Activated CD4-positive, CD25-positive, alpha-beta regulatory T cell (primary cell): ENCODE results near the gene FBXL15.
A peak's percentile ranks its signal among the peaks of the same experiment; 100 is the strongest.
"Not testable (repeated sequence)": the region's sequence is repeated elsewhere in the genome, so short reads cannot be mapped to it uniquely, and the experiment has no call there.

ENCODE experiments used
- DNase-seq, 4 experiments: peaks; one replicate each; lab custom pipeline; 2025; lab: John Stamatoyannopoulos, UW

The FBXL15 gene

DNA sequence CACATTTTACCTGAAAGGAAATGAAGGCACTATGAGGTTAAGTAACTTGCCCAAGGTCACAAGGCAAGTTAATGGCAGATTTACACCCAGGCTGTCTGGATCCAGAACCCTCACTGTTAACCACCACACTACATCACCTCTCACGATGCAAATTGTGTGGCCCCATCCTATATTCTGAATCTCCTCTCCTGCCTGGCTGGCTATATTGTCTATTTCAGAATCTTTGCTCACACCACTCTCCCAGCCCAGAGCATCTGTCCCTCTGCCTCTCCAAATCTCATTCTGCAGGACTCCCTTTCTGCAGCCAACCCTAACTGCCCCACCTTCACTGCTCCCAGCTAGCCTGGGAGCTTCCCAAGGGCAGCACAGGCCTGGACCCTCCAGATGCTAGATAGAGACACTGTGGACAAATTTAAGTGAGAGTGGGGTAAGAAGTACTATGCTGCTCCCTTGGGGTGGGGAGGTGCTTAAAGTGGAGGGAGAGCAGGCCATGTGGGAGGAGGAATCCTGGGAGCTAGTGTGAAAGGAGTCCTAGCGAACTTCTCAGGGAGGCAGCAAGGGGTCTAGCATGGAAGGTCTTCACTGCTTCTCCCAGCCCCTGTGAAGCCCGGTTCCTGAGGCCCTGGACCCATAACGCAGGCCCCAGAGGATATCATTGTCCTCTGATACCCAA is 11.0 kb downstream of the FBXL15 start:
- DNase-seq = no peak

DNA sequence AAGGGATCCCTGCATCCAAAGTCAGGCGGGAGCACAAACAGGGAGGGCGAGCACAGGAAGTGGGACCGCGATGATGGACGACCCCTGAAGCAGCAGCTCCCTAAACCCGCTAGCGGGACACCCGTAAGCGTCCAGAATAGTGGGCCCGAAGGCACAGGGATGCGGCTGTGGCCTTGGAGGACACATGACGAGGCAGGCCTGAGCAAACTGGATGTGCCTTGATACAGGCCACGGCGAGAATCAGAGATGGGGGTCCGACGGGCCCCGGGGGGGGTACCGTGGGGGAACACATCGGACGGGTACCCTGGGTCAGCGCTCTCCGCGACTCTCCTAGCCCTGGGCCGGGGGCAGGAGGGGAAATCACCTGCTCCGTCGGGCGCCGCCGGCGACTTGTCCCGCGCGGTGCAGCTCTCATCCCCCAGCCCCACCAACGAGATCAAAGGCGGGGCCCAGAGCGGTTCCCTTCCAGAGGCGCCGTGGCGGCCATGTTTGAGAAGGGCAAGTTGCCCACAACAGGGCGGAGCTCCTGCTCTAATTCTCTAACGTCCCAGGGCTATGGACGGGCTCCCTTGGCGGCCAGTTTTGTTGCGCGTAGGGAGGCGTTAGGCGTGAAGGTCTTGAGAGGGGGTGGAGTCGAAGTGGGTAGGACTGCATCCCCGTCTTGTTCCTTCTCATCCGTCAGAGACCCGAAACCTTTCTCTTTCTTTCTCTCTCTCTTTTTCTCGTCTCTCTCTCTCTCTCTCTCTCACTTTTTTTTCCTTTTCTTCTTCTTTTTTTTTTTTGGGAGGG is 11.7 kb downstream of the FBXL15 start, which contains the start of gene CUEDC2:
TSS of gene CUEDC2 (minus strand) at position 413 of the 789 bp plus-strand sequence. CDS start 7,386 bp downstream, outside the sequence.
- DNase-seq = peak; percentile 82 to 96 (median 88)

DNA sequence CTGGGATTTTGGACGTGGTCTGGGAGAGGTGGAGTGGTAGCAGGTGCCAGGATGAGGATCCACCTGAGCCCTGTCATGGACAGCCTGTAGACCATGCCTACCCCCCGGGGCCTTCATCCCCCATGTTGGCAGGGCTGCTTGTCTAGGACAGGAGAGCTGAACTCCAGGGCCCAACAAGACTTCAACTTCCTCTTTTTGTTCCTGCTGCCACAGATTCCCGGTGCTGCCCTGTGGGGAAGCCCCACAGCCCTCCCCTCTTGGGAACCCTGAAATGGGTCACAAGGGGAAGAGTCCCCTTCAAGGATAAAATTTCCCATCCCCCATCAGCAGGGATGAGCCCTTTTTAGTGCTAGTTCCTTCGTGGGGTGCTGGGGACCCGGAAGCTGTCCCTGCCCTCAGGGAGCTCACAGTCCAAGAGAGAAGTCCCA is 13.0 kb downstream of the FBXL15 start:
- DNase-seq = no peak

DNA sequence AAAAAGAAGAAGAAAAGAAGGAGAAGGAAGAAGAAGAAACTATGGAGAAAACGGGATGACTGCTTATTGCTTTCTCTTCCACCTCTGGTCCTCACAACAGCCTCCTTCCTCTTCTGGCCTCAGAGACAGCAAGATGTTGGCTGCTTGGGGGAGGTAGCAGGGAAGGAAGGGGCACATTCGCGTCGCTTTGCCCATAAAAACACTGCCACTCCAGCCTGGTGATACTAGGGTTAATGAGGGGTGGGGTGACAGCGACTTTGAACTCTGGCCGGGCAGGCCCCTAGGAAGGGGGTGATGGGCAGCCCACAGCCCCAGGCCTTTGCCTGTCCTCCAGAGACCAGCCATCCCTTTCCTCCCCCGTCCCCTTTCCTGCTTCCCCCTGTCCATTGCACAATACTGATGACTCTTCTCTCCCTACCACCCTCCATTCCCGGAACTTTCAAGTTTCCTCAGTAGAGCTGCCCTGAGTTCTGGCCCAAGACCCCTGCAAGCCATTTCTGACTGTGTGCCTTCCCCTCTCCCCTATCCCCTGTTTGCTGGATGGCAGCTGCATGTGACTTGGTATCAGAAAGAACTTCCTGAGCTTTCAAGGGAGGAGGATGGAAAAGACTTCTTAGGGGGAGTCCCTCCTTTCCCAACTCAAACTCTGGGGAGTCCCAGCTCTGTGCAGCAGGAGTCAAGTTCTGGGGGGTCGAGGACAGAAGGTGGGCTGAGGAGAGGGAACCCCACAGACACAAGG is 13.9 kb downstream of the FBXL15 start:
- no peak for DNase-seq

DNA sequence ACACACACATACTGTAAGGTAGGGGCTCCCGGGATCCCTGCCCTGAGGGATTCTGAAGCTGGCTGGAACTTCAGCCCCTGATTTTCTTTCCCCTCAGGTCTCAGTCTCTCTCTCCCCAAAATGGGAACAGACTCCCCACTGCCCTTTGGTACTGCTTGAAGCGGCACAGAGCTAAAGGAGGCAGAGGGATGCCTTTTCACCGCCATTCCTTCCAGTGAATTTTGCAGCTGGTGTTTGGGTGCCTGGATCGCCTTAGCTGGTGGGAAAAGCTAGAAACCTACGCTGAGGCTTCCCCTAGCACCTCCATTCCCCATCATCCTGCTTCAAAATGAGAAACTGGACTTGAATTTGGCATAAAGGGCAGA is 14.5 kb downstream of the FBXL15 start:
- no peak for DNase-seq

DNA sequence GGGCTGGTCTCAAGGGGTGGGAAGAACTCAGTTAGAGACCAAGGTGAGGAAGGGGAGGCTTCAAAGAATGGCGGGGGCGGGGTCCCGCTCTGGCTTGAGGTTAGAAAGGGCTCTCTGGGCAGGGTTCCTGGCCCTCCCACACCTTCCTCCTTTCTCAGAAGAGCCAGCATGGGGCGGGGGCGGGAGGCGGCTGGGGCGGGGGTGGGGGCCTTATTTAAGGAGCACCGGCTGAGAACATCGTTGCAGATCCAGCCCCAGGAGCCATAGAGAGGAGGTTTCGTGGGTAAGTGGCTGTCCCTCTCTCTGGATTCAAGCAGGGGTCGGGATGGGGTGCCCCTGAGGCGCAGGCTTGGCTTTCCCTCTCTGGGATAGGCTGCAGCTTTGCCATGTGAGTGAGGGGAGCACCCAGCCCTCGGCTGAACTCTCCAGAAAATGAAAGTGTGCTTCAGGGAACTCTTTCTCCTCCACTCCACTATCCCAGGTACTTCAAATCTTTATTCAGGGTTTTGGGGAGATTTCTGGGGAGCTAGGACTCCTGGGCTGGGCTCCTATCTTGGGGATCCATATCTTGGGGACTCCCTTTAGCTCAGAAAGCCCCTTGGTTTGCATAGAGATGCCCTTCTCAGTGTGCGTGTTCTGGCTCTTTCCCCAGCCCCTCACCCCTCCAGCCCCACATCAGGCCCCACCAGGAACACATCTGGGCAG is 15.0 kb downstream of the FBXL15 start:
- DNase-seq = no peak

GRCh38 chr10:102436312-102436711 is 15.7 kb downstream of the FBXL15 start:
- DNase-seq = no peak

DNA sequence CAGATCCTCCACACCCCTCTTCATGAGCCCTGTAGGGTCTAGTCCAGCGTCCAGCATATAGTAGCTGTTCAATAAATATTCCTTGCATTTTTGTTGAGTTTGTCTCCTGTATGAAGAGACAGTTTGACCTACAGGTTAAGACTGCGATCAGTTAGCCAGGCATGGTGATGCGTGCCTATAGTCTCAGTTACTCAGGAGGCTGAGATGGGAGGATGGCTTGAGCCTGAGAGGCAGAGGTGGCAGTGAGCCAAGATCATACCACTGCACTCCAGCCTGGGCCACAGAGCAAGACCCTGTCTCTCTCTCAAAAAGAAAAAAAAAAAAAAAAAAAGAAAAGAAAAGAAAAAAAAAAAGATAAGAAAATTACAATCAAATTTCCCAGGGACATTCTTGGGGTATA is 16.9 kb downstream of the FBXL15 start:
- DNase-seq = no peak

DNA sequence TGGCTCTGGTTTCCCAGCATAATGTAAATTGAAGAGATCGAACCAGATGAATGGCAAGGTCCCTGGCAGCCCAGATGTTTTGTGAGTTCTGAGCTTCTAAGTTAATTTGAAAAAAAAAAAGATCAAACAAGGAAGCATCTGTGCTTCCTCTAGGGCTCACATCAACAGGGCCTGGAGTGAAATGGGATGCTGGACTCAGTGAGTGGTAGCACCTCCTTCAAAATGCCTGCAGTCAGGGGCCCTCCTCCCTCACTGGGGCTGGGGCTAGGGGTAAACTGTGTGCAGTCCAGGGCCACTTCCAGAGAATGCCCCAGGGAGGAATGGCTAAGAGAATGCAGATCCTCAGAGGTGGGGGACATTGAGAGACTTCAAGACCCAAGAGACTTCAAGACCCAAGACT is 17.7 kb downstream of the FBXL15 start:
- no peak for DNase-seq

- DNase-seq = no peak
These were observed 24.2 kb downstream of the FBXL15 start for GRCh38 chr10:102444851-102445250.

DNA sequence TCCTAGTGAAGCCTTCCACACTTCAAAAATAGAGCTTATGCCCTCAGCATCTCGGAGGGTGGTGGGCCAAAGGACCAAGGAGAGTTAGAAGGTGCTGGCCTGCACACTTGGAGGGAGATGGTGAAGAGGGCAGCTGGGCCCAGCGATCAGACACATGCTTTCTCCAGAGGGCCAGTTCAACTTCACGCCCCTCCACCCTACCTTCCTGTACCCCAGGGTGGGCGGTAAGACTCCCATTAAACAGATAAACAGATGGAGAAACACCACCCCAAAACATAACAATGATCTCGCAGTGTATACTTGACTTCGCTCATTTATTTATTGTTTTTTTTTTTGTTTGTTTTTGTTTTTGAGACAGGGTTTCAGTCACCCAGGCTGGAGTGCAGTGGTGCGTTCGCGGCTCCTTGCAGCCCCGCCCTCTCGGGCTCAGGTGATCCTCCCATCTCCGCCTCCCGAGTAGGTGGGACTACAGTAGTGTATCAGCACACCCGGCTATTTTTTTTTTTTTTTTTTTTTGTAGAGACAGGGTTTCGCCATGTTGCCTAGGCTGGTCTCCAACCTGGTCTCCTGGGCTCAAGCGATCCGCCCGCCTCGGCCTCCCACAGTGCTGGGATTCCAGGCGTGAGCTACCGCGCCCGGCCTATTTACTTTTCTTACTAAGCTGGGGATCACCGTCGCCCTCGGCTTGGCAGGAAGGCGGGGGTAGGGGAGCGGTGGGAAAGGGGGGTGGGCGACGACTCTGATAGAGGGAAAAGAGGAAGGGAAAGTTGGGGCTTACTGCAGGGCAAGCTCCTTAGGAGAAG is 28.9 kb downstream of the FBXL15 start:
- DNase-seq = peak; percentile 49 to 77 (median 68)

GRCh38 chr10:102450124-102450373 is 29.4 kb downstream of the FBXL15 start:
- DNase-seq = no peak

GRCh38 chr10:102450374-102451104 is 29.9 kb downstream of the FBXL15 start:
- peak; percentile 49 to 93 (median 74) for DNase-seq

DNA sequence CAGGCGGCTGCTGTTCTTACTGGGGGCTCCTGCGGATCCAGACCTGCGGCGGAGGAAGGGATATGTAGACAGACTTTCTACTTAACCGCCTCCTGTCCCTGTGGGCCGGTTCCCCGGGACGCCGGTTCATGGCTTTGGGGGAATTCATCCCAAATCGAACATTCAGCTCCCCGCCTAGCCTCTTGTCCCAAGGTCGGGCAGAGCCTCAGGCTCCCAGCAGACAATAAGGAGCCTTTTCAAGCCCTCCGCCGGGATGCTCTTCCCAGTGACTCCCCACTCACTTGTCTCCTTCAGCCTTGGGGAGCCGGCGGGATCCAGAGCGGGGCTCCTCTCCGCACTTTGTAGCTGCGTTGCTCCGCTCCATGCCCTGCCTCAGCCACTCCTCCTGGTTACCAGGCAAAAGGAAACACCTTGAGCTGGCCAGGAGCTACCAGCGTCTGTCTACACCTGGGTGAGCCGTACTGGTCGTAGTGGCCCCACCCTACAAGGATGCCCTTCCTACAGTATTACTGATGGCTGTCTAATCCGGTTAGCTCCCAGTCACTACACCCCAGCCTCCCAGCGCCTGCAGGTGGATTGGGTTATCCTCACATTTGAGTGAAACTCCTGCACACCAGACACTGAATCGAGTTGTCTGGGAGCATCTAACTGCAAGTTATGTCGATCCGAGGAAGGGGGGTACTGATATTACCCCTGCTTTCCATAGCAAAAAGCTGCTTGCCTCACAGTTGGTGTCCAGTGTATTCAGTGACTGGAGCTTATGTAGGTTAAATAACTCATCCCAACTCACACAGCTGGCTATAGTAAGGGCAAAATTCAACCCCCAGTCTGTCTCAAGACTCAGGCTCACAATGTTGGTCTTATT is 30.7 kb downstream of the FBXL15 start, which contains the start of gene C10orf95:
TSS of gene C10orf95 (minus strand) at position 439 of the 865 bp plus-strand sequence. CDS start 450 bp downstream, outside the sequence.
- no peak for DNase-seq

GRCh38 chr10:102452672-102453340 is 32.2 kb downstream of the FBXL15 start:
- peak in 2 of 4 experiments; percentile 30 to 52 for DNase-seq

GRCh38 chr10:102453502-102453901 is 32.9 kb downstream of the FBXL15 start:
- no peak for DNase-seq

GRCh38 chr10:102454662-102455487 is 34.2 kb downstream of the FBXL15 start:
- DNase-seq = not testable (repeated sequence)

GRCh38 chr10:102455893-102456471 is 35.3 kb downstream of the FBXL15 start:
- DNase-seq = no peak
